KMS-11 (cell line): Measurements from ENCODE around the gene CD300H.

ENCODE experiments used
- H2AFZ ChIP-seq: fragments of 200-600 bp; sonication (generic); 2 replicates; pipeline ENCODE4 v1.6.1; 2016; ENCODE audit warnings: antibody characterized with exemption, mixed run types, low read depth
- H3K27ac ChIP-seq: fragments of 200-600 bp; sonication (generic); 2 replicates; pipeline ENCODE4 v1.6.1; 2016; ENCODE audit warnings: mild to moderate bottlenecking, mixed run types
- H3K27me3 ChIP-seq: fragments of 200-600 bp; sonication (generic); 2 replicates; pipeline ENCODE4 v1.6.1; 2017; ENCODE audit warnings: mild to moderate bottlenecking, low read depth, mixed run types, moderate library complexity; ENCODE audit not compliant: insufficient read depth
- H3K36me3 ChIP-seq: fragments of 200-600 bp; sonication (generic); 2 replicates; pipeline ENCODE4 v1.6.1; 2017; ENCODE audit warnings: mild to moderate bottlenecking, mixed run types; ENCODE audit not compliant: insufficient read depth
- H3K4me1 ChIP-seq: fragments of 200-600 bp; sonication (generic); 2 replicates; pipeline ENCODE4 v1.6.1; 2016; ENCODE audit warnings: mild to moderate bottlenecking, low read depth, mixed run types; ENCODE audit not compliant: poor library complexity, severe bottlenecking
- H3K4me2 ChIP-seq: fragments of 200-600 bp; sonication (generic); 2 replicates; pipeline ENCODE4 v1.7.0; 2016; ENCODE audit warnings: mild to moderate bottlenecking, mixed run types
- H3K4me3 ChIP-seq: fragments of 200-600 bp; sonication (generic); IDR thresholded peaks from 2 replicates; pipeline ENCODE4 v1.6.1; 2017; ENCODE audit warnings: low read depth, low read length, mixed read lengths; ENCODE audit not compliant: insufficient read depth
- H3K79me2 ChIP-seq: fragments of 200-600 bp; sonication (generic); 2 replicates; pipeline ENCODE4 v1.6.1; 2016; ENCODE audit warnings: low read depth, mixed run types; ENCODE audit not compliant: insufficient read depth
- H3K9ac ChIP-seq: fragments of 200-600 bp; sonication (generic); 2 replicates; pipeline ENCODE4 v1.6.1; 2016; ENCODE audit warnings: mild to moderate bottlenecking, mixed run types
- H4K20me1 ChIP-seq: fragments of 200-600 bp; sonication (generic); 2 replicates; pipeline ENCODE4 v1.6.1; 2016; ENCODE audit warnings: mild to moderate bottlenecking, mixed run types; ENCODE audit not compliant: insufficient read depth
- TF ChIP-seq, protein P1 (sequence below): fragments of 200-600 bp; sonication (generic); conservative IDR thresholded peaks from 2 replicates; pipeline ENCODE4 v1.6.1; 2017; ENCODE audit warnings: low read depth, mild to moderate bottlenecking, antibody characterized with exemption, low read length, moderate library complexity, mixed read lengths

Gene CD300H

DNA sequence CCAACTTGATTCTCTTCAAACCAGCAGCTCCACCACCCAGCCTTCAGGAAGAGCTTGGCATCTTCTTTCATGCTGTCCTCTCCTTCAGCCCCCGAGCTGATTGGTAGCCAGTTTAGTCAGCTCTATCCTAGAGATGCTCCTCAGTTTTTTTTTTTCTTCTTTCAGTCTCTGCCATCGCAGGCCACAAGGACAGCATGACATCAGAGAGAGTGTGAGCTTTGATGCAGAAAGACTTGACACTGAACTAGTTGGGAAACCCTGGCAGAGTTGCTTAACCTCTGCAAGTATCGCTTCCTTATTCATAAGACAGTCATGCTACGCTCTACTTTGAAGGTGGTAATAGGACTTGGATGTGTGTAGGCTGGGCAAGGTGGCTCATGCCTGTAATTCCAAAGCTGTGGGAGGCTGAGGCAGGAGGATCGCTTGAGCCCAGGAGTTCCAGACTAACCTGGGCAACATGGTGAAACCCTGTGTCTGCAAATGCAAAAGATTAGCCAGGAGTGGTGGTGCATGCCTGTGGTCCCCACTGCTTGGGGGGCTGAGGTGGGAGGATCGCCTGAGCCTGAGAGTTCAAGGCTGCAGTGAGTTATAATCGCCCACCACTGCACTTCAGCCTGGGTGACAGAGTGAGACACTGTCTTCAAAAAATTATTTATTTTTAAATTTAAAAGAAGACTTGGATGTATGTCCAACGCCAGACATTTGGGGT lies 38.7 kb downstream of the CD300H start:
- no peaks in the 10 kb centered on the region for H3K79me2 ChIP-seq
- H3K4me3 ChIP-seq, result no peak overlapping the region
- TF ChIP-seq, protein P1, sequence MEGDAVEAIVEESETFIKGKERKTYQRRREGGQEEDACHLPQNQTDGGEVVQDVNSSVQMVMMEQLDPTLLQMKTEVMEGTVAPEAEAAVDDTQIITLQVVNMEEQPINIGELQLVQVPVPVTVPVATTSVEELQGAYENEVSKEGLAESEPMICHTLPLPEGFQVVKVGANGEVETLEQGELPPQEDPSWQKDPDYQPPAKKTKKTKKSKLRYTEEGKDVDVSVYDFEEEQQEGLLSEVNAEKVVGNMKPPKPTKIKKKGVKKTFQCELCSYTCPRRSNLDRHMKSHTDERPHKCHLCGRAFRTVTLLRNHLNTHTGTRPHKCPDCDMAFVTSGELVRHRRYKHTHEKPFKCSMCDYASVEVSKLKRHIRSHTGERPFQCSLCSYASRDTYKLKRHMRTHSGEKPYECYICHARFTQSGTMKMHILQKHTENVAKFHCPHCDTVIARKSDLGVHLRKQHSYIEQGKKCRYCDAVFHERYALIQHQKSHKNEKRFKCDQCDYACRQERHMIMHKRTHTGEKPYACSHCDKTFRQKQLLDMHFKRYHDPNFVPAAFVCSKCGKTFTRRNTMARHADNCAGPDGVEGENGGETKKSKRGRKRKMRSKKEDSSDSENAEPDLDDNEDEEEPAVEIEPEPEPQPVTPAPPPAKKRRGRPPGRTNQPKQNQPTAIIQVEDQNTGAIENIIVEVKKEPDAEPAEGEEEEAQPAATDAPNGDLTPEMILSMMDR, result no peak
- no peak overlapping the region for H3K27ac ChIP-seq
- no peak overlapping the region for H2AFZ ChIP-seq
- no peaks in the 10 kb centered on the region for H3K36me3 ChIP-seq
- no peaks in the 10 kb centered on the region for H4K20me1 ChIP-seq
- no peak overlapping the region for H3K4me2 ChIP-seq
- no peak overlapping the region for H3K9ac ChIP-seq
- H3K27me3 ChIP-seq, result peaks cover 97% of the 10 kb centered on the region
- H3K4me1 ChIP-seq, result no peaks in the 10 kb centered on the region

DNA sequence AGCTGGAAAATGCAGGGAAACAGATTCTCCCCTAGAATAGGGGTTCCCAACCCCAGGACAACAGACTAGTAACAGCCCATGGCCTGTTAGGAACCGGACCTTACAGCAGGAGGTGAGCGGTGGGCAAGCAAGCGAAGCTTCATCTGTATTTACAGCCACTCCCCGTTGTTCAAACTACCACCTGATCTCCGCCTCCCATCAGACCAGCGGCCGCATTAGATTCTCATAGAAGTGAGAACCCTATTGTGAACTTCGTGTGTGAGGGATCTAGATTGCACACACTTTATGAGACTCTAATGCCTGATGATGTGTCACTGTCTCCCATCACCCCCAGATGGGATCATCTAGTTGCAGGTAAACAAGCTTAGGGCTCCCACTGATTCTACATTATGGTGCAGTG lies 39.6 kb downstream of the CD300H start:
- H3K79me2 ChIP-seq, result no peaks in the 10 kb centered on the region
- no peaks in the 10 kb centered on the region for H4K20me1 ChIP-seq
- peaks cover 98% of the 10 kb centered on the region for H3K27me3 ChIP-seq
- H3K36me3 ChIP-seq, result no peaks in the 10 kb centered on the region
- H2AFZ ChIP-seq, result no peak overlapping the region
- TF ChIP-seq, protein P1, result no peak
- no peak overlapping the region for H3K9ac ChIP-seq
- no peak overlapping the region for H3K4me2 ChIP-seq
- H3K4me3 ChIP-seq, result no peak overlapping the region
- no peak overlapping the region for H3K27ac ChIP-seq
- no peaks in the 10 kb centered on the region for H3K4me1 ChIP-seq

DNA sequence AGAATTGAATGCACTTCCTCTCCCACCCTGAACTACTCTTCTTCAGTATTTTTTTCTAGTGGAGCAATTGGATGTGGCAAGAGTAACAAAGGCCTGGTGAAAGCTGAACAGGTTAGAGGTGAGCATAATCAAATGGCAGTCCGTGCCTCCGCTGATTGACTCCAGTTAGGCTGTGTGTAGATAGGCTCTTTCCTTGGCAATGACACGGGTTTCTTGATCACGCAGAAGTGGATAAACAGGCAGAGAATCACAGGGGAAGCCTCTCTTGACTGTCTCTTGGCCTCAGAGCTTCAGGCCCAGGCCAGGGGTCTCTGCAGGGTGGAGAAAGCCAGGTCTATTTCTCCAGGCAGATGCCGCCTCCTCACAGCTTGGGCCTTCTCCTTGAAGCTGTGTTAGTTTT lies 40.2 kb downstream of the CD300H start:
- Histone ChIP-seq H2AFZ (no peak overlapping the region), H3K79me2 (no peaks in the 10 kb centered on the region), H3K4me3 (no peak overlapping the region), H4K20me1 (no peaks in the 10 kb centered on the region), H3K4me1 (no peaks in the 10 kb centered on the region), H3K27ac (no peak overlapping the region), H3K4me2 (no peak overlapping the region), H3K27me3 (peaks cover 98% of the 10 kb centered on the region), H3K9ac (no peak overlapping the region), H3K36me3 (no peaks in the 10 kb centered on the region)
- TF ChIP-seq, protein P1, result no peak

DNA sequence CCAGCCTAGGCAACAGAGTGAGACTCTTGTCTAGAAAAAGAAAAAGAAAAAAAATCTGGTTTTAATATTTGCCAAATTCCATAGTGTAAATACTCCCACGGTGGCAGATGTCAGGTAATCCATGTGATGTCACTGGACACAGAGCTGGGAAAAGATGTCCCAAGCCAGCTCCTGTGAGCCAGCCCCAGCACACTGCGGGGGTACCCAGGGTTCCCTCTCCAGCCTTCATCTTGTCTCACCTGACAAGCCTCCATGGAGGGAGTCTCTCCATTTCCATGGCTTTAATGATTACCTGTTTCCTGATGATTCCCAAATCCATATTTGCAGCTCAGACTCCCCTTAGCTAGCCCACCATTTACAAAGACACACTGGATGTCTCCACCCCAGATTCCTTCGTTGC lies 40.6 kb downstream of the CD300H start:
- TF ChIP-seq, protein P1, result no peak
- H3K4me1 ChIP-seq, result no peaks in the 10 kb centered on the region
- H3K79me2 ChIP-seq, result no peaks in the 10 kb centered on the region
- H3K27ac ChIP-seq, result no peak overlapping the region
- H3K27me3 ChIP-seq, result peaks cover 97% of the 10 kb centered on the region
- H3K9ac ChIP-seq, result no peak overlapping the region
- H2AFZ ChIP-seq, result no peak overlapping the region
- no peak overlapping the region for H3K4me3 ChIP-seq
- no peak overlapping the region for H3K4me2 ChIP-seq
- no peaks in the 10 kb centered on the region for H4K20me1 ChIP-seq
- H3K36me3 ChIP-seq, result no peaks in the 10 kb centered on the region
